MCF 10A (cell line): ENCODE data around the gene MEGF9. TPM values are rescaled to one million over a fixed set of nuclear protein-coding genes. Genes with fewer than 3 reads are reported as not detected.

Experiments used
- BruUV-seq: library from RNA; stranded (reverse); fragments of 400-500 nt; replicated peaks from 2 replicates; lab custom pipeline; 2021; lab: Mats Ljungman, UMichigan
- CTCF ChIA-PET: fragments of 300-600 bp; sonication (Branson Sonifier 250); formaldehyde crosslinking; extraction: SDS; loops from one replicate; lab custom pipeline; 2021; ENCODE audit warnings: antibody characterized with exemption, inconsistent platforms; lab: Yijun Ruan, JAX
- POLR2A ChIA-PET: fragments of 300-600, 350-650 bp; sonication (Branson Sonifier 250); formaldehyde crosslinking; extraction: SDS; loops from one replicate; lab custom pipeline; 2020; ENCODE audit warnings: antibody characterized with exemption, inconsistent platforms; lab: Yijun Ruan, JAX
- DNase-seq: peaks from one replicate; pipeline ENCODE4 v3.0.0-alpha.2; 2018; ENCODE audit not compliant: unreplicated experiment
- H3K27ac Mint-ChIP-seq: one replicate; pipeline ENCODE4 v1.8.0; 2022; ENCODE audit warnings: mild to moderate bottlenecking, low read depth, mixed read lengths; ENCODE audit not compliant: unreplicated experiment
- H3K27me3 Mint-ChIP-seq: one replicate; pipeline ENCODE4 v1.8.0; 2022; ENCODE audit warnings: mixed read lengths; ENCODE audit not compliant: insufficient read depth, unreplicated experiment
- H3K36me3 Mint-ChIP-seq: one replicate; pipeline ENCODE4 v1.8.0; 2022; ENCODE audit warnings: mild to moderate bottlenecking, moderate library complexity, mixed read lengths; ENCODE audit not compliant: insufficient read depth, unreplicated experiment
- H3K4me1 Mint-ChIP-seq: one replicate; pipeline ENCODE4 v1.8.0; 2022; ENCODE audit warnings: mixed read lengths; ENCODE audit not compliant: insufficient read depth, unreplicated experiment
- H3K4me3 Mint-ChIP-seq: one replicate; pipeline ENCODE4 v1.8.0; 2022; ENCODE audit warnings: mild to moderate bottlenecking, moderate library complexity, mixed read lengths; ENCODE audit not compliant: unreplicated experiment
- H3K9me3 Mint-ChIP-seq: one replicate; pipeline ENCODE4 v1.8.0; 2022; ENCODE audit warnings: mixed read lengths; ENCODE audit not compliant: unreplicated experiment
- CTCF ChIP-seq: fragments of 200-600 bp; IDR thresholded peaks from one replicate; pipeline ENCODE4 v1.8.0; 2022; ENCODE audit warnings: antibody characterized with exemption, mild to moderate bottlenecking; ENCODE audit not compliant: unreplicated experiment
- intact Hi-C: fragments of 100-400 bp; cut with micrococcal nuclease; formaldehyde crosslinking; loops from 2 replicates; pipeline ENCODE4 v1.14.1; 2022
- total RNA-seq: library from RNA; stranded (reverse); gene quantifications from 2 replicates; pipeline ENCODE4 v1.2.3, GENCODE V29; 2022

MEGF9 gene
- total RNA-seq, 1 experiment from 2014 or later, result 5.7 TPM

DNA sequence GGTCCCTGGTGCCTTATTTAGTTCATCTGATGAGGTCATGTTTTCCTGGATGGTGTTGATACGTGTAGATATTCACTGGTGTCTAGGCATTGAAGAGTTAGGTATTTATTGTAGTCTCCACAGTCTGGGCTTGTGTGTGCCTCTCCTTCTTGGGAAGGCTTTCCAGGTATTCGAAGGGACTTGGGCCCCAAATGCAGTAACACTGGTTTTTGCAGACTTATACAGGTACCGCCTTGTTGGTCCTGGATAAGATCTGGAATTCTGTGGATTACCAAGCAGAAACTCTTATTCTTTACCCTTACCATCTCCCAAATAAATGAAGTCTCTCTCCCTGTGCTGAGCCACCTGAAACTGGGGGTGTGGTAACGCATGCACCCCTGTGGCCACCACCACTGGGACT, 34.1 kb downstream of the MEGF9 start:
- no peak for TF ChIP-seq CTCF
- no peak overlapping the region for H3K27ac Mint-ChIP-seq
- ChIA-PET POLR2A (interaction anchor here (0.7 kb wide), 2 partner anchors 33 to 188 kb away, joined by 3 read pairs; no protein-coding TSS in a partner anchor), CTCF (no interaction called here)
- no TSS peak for BruUV-seq
- no peaks in the 10 kb centered on the region for H3K9me3 Mint-ChIP-seq
- H3K36me3 Mint-ChIP-seq, result no peaks in the 10 kb centered on the region
- H3K4me3 Mint-ChIP-seq, result no peak overlapping the region
- DNase-seq, result no peak
- intact Hi-C loops, result no loop called here
- H3K27me3 Mint-ChIP-seq, result no peaks in the 10 kb centered on the region
- H3K4me1 Mint-ChIP-seq, result peaks cover 12% of the 10 kb centered on the region

- CTCF ChIA-PET, result interaction anchor here (1.3 kb wide), 1 partner anchor 28 kb away, joined by 4 read pairs; no protein-coding TSS in a partner anchor
- no peak overlapping the region for H3K27ac Mint-ChIP-seq
- no peaks in the 10 kb centered on the region for H3K4me1 Mint-ChIP-seq
- POLR2A ChIA-PET, result interaction anchor here (1.0 kb wide), 1 partner anchor 16 kb away, joined by 4 read pairs; no protein-coding TSS in a partner anchor
- TF ChIP-seq CTCF, result no peak
- DNase-seq, result no peak
- no peaks in the 10 kb centered on the region for H3K27me3 Mint-ChIP-seq
- no TSS peak for BruUV-seq
- no peaks in the 10 kb centered on the region for H3K36me3 Mint-ChIP-seq
- intact Hi-C loops, result no loop called here
- H3K4me3 Mint-ChIP-seq, result no peak overlapping the region
- H3K9me3 Mint-ChIP-seq, result no peaks in the 10 kb centered on the region
These were observed 36.3 kb downstream of the MEGF9 start for GRCh38 chr9:120677965-120678364.

DNA sequence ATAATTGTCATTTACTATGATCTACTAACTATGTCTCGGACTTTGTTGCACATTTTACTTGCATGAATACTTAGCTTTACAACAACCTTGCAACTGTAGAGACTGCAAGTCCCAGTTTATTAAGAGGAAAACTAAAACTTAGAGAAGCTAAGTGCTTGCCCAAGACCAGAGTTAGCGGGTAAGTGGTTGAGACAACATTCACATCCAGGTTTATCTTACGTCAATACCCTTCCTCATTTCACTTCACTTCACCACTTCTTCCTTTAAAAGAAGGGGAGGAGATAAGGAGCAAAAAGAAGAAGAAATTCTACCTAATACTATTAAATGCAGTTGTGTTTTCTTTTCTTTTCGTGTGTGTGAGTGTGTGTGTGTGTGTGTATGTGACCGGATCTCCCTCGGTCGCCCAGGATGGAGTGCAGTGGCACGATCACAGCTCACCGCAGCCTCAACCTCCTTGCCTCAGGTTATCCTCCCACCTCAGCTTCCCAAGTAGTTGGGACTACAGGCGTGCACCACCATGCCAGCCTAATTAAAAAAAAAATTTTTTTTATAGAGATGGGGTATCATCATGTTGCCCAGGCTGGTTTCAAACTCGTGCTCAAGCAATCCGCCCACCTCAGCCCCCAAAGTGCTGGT, 37.4 kb downstream of the MEGF9 start:
- H3K36me3 Mint-ChIP-seq, result no peaks in the 10 kb centered on the region

GRCh38 chr9:120668399-120668798, 45.9 kb downstream of the MEGF9 start:
- no TSS peak for BruUV-seq
- intact Hi-C loops, result no loop called here
- no peak overlapping the region for H3K27ac Mint-ChIP-seq
- no peaks in the 10 kb centered on the region for H3K4me1 Mint-ChIP-seq
- ChIA-PET POLR2A (interaction anchor here (0.7 to 1.6 kb wide), 4 partner anchors 10 to 40 kb away, joined by 3 to 7 read pairs (median 4); no protein-coding TSS in a partner anchor), CTCF (no interaction called here)
- H3K27me3 Mint-ChIP-seq, result no peaks in the 10 kb centered on the region
- no peaks in the 10 kb centered on the region for H3K9me3 Mint-ChIP-seq
- no peak for DNase-seq
- H3K4me3 Mint-ChIP-seq, result no peak overlapping the region
- H3K36me3 Mint-ChIP-seq, result no peaks in the 10 kb centered on the region
- no peak for TF ChIP-seq CTCF

More for the DNA sequence above, 37.4 kb downstream of the MEGF9 start:
- TF ChIP-seq CTCF, result no peak
- Mint-ChIP-seq H3K9me3 (no peaks in the 10 kb centered on the region), H3K4me3 (no peak overlapping the region), H3K27me3 (no peaks in the 10 kb centered on the region), H3K27ac (no peak overlapping the region), H3K4me1 (no peaks in the 10 kb centered on the region)
- DNase-seq, result no peak
- BruUV-seq, result no TSS peak
- ChIA-PET POLR2A (interaction anchor here (1.0 kb wide), 1 partner anchor 15 kb away, joined by 4 read pairs; no protein-coding TSS in a partner anchor), CTCF (interaction anchor here (1.3 kb wide), 1 partner anchor 29 kb away, joined by 4 read pairs; no protein-coding TSS in a partner anchor)
- intact Hi-C loops, result no loop called here
